Measurements from ENCODE around the gene PHF21B.
"Not testable (repeated sequence)": the region's sequence is repeated elsewhere in the genome, so short reads cannot be mapped to it uniquely, and the experiment has no call there.

Gene PHF21B

DNA sequence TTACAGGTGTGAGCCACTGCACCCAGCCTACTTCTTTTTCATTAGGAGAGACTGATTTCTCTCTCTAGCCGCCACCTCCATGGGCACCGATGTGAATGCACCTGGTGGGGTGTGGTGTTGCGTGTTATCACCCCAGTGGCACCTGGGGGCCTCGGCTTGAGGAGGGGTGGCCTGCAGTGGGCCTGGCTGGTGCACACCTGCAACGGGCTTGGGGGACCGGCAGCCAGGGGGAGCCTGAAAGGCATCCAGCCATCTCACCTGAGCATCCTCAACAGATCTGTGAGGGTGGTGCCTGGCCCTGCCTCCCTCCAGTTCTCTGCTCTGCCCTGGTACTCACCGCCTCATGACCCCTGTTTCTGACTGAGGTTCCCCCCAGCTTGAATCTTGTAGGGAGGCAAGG is 148.6 kb downstream of the PHF21B start:
- no peak for DNase-seq

DNA sequence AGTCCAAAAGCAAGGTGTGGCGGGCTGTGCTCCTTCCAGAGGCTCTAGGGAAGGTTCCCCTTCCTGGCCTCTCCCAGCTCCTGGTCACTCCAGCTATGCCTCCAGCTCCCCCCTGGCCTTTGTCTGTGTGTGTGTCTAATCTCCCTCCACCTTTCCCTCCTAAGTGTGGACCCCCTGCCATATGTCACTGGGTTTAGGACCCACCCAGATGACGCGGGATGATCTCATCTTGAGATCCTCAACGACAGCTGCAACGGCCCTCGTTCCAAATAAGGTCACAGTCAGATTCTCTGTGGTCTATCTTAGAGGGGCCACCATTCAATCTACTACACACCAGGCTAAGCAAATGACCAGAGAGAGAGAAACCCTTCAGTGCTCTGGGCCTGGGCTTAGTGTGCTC is 149.5 kb downstream of the PHF21B start:
- DNase-seq, result no peak

DNA sequence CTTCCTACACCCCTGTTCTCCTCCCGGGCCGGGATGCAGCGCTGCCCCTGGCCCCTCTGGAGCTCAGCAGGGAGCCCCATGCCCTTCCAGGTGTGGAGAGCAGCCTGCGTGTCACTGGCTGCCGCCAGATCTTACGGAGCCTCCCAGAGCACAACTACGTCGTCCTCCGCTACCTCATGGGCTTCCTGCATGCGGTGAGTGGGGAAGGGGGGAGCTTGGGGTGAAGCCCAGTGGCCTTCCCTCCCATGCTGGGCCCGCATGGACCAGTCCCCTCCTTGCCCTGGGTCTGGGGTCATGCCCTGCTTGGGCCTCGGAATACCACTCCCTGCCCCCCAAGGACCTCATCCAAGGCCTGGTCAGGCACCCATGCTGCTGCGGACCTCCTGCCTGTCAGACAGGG is 150.2 kb downstream of the PHF21B start:
- DNase-seq, result no peak

DNA sequence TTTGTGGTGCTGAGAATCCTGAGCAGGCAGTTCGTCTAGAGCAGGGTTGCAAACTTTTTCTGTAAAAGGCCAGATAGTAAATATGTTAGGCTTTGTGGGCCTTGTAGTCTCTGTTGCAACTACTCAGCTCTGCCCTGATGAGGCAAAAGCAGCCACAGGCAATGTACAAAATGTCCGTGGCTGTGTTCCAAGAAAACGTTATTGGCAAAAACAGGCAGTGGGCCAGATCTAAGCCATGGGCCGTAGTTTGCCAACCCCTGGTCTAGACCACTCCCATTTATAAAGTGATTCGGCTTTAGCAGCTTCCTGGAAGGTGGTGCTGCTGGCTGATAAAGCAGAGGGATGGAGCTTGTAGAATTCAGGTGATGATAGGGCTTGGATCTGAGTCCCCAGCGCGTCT is 151.0 kb downstream of the PHF21B start:
- DNase-seq, result not testable (repeated sequence)

DNA sequence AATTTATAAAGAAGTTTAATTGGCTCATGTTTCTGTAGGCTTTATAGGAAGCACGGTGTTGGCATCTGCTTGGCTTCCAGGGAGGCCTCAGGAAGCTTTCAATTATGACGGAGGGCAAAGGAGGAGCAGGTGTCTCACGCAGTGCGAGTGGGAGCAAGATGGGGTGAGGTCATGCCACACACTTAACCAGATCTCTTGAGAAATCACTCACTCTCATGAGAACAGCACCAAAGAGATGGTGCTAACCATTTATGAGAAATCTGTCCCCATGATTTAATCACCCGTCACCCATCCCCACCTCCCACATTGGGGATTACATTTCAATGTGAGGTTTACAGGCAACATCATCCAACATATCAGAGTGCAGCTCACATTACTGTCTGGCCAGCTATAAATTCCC is 153.9 kb downstream of the PHF21B start:
- DNase-seq, result no peak

DNA sequence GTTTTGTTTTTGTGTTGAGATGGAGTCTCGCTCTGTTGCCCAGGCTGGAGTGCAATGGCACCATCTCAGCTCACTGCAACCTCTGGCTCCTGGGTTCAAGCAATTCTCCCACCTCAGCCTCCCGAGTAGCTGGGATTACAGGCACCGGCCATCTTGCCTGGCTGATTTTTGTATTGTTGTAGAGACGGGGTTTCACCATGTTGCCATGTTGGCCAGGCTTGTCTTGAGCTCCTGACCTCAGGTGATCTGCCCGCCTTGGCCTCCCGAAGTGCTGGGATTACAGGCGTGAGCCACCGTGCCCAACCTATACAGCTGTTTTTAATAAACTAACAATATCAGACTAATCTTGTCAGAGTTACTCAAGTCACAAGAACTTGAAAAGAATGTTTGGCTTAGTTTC is 155.2 kb downstream of the PHF21B start:
- not testable (repeated sequence) for DNase-seq

DNA sequence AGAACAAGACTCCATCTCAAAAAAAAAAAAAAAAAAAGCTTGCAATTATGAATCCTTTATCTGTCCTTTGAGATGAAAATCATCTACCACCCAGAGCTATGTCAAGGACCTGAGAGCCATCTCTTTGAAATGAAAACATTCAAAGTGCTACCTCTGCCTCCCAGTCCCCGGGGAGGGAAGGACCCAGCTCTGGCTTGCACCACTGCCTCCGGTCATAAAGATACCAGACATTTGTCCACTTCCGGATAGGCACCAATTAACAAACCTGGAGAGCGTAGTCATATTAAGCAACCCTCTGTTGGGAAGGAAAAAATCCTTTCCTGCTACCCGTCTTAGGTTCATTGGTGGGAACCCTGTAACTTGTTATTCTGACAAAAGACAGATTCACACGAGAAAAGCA is 158.9 kb downstream of the PHF21B start:
- DNase-seq, result no peak

DNA sequence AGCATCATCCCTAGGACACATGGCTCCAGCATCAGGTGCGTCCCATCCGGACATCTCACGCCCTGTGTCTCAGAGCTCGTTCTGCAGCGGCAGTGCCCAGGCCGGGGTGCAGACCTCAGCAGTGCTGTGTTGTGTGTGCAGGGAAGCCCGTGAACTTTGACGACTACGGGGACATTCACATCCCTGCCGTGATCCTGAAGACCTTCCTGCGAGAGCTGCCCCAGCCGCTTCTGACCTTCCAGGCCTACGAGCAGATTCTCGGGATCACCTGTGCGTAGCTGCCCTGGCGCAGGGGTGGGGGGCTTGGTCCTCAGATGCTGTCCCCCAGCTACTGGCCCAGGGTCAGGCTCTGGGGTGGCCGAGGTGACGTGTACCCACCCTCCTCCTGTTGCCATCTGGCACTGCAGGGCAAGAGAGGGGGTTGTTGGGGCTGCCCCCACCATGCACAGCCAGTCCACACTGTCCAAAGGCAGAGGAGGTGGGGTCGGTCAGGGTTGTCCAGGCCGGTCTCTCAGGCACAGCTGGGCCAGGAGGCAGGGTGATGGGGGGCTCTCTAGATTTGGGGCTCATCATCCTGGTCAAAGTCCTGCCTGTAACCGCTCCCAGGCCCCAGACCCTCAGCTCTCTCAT is 160.9 kb downstream of the PHF21B start:
- no peak for DNase-seq

DNA sequence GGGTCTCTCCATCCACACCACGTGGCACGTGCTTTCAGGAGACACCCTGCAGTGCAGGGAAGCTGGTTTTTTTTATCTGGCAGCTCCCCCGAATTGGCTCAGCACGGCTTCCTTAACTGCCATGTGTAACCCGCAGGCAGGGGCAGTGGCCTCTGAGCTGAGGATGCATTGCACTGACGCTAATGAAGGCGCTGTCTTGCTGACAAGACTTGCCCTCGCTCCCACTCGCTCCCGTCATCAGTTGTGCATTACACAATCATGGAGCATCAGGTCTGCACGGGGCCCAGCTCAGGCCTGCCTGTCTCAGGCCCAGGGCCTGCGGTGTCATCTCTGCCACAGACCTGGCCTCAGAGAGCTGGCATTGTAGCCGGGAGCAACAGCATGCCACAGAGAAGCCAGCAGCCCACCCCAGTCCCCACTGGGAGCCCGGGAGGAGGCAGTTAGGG is 161.5 kb downstream of the PHF21B start:
- DNase-seq, result no peak

DNA sequence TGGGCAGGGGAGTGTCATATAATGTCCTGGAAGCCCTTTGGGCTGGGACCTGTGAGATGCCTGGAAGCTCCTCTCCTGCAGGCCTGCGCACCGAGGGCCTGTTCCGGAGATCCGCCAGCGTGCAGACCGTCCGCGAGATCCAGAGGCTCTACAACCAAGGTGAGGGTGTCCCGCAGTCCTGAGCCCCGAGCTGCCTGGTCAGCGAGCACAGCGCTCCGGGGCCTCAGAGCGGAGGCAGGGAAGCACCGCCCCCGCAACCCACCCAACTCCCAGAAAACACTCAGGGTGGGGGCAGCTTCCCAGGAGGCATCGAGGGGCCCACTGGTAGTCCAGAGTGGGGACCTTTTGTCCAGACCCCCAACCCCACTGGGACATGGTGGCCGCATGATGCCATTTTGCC is 161.9 kb downstream of the PHF21B start:
- DNase-seq, result no peak

DNA sequence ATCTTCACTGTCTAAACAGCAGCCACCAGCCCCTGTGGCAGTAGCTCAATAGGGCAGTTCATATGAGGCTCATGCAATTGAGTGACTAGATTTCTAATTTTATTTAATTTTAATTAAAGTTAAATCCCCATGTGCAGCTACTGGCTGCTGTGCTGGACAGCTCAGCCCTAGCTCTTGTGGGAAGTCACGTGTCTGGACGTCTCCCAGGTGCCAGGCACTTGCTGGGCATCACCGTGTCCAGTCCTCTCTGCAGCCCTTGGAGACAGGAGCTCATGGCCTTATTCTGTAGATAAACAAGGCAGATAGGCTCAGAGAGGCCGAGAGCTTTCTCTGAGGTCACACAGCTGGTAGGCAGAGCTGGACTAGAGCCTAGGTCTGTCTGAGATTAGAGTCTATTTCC is 162.4 kb downstream of the PHF21B start:
- no peak for DNase-seq

DNA sequence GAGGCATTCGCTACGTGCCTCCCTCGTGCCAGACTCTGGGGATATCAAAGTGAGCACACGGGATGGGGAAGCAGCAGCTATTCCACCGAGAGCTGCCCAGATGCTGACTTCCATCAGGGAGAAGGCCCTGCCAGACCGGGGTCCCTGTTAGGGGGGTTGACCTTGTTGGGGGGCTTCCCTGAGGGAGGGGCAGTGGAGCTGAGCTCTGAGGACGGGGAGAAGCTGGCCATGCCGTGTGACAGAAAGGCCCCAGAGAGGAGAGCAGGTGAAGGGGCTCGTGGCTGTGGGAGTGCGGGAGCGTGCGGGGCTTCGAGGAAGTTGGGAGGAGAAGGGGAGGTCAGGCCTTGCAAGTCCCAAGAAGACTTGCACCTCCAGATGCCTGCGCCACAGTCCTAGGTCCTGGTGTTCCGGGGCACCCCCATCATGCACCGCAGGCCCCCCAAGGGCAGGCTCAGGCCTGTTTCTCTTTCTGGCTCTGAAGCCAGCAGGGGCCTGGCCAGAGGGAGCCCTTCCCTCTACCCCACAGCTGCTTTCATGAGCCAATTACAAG is 163.0 kb downstream of the PHF21B start:
- DNase-seq, result no peak

DNA sequence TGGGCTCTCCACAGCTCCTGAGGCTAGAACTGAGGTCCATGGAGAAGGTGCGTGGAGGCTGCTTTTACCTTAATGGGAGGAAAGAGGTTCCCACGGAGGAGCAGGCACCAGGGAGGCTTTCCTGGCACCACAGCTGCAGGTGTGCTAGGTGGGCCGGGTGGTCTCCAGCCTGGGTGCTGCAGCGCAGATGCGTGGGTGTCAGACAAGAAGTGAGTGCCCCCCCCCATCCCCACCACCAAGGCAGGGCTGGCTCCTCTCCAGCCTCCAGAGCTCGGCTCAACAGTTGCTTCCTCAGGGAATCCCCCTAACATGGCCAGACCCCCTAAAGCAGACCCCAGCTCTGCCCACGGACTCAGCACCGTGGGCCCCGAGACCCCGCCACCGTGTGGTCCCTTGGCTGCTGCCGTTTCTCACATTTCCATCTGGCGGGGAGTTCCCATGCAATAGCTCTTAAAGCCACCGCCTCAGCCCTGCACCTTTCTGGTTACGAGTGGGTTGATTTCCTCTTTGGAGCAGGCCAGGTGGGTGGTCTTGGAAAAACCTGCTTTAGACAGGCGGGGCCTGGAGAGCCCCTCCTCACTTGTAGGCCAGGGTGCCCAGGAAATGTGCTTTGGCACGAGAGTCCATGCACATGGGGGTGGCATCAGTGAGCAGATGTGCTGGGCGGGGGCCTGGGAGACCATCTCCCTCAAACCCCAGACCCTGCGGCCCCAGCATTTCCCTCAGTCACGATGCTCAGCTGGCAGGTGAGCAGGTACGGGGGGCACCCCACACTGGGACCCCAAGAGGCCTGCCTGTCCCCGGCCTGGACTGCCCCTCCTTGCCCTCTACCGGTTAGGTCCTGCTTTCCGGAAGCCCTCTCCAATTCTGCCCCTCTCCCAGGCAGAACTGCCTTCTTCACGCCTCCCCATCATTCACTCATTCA is 163.7 kb downstream of the PHF21B start:
- DNase-seq, result no peak

DNA sequence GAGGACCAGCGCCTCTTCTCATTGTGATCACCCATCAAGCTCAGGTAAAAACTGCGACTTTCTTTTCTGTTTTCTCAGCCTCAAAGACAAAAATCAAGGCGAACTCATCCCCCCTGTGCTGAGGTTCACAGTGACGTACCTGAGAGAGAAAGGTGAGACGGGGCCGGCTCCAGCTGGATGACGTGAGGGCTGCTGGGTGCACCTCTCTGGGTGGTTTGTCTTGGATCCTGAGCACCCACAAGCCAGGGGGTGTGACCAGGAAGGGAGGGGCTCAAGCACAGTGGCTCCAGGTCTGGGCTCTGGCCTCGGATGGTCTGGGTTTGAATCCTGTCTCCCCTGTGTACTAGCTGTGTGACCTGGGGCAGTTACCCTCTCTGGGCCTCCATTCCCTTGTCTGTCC is 164.6 kb downstream of the PHF21B start:
- DNase-seq, result no peak

DNA sequence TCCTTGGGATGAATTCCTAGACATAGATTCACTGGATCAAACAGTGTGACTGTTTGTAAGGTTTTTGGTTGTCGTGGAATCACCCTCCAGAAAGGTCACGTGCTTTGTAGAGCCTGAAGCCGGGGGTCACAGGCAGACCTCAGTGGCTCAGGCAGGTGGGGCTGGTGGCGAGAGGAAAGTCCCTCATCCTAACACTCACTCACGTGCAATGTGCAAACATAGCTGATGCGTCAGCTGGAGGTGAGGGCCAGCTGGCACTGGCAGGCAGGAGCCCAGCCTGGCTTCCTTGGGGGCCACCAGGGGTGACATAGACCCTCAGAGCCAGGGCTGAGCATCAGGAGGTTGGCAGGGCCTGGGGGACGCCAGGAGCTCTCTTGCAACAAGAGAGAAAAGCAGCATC is 167.4 kb downstream of the PHF21B start:
- no peak for DNase-seq

DNA sequence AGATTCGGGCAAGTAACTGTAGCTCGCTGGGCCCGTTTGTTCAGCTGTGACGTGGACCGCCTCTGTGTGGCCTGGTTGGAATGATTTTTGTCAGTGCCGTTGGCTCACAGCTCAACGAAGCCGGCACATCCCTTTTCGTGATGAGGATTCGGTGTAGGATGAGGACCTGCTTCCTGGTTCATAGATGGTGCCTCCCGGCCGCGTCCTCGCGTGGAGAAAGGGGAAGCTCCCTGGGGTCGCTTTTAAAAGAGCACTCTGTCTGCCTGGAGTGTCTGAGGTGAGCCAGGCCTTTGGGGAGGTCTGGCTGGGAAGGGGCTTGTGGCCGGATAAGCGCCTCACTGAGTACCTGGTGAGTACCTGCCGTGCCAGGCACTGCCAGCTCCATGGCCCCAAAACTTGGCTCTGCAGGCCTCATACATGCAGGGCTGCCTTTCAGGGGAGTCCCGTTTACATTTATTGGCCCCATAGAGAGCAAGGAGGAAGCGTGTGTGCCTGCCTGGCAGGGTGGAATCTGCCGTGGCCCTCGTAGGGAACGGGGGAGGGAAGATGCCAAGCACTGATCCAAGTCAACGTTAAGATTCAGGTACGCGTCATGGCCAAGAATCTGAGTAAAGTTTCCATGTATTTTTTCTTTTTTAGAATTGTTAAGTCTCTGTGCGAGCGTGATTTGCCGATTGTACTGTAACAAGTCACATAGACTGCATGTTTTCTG is 169.0 kb downstream of the PHF21B start:
- DNase-seq, result no peak

DNA sequence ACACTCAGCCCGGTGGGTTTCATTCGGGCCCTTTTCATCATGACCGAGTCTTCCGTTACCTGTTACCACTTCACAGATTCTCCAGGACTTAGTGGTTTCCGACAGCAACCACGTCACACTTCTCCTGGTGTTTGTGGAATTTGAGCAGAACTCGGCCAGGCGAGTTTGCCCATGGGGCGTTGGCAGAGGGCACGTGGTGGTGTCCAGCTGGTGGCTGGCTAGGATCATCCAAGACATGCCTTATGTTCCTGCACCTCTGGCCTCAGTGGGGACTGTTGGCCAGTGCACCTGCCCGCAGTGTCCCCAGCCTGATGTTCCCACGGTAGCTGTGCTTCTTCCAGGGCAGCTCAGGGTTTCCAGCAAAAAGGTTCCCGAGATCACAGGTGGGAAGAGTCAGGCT is 170.1 kb downstream of the PHF21B start:
- no peak for DNase-seq

DNA sequence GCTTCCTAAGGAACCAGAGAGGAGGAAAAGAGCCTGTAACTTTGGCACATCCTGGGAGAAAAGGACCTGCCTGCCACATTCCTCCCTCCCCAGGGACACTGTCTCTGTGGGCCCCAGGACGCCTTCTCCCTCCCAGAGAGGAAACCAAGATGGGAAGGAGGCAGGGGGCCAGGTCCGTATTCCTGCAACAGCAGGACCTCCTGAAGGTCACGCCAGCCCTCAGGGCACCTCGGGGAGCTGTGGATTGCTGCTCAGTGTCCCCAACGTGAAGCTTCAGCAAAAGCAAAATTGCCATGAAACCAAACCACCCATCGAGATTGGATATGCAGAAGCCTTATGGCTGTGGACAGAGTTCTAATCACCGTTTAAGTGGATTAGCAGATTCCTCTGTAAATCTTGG is 170.7 kb downstream of the PHF21B start:
- no peak for DNase-seq

DNA sequence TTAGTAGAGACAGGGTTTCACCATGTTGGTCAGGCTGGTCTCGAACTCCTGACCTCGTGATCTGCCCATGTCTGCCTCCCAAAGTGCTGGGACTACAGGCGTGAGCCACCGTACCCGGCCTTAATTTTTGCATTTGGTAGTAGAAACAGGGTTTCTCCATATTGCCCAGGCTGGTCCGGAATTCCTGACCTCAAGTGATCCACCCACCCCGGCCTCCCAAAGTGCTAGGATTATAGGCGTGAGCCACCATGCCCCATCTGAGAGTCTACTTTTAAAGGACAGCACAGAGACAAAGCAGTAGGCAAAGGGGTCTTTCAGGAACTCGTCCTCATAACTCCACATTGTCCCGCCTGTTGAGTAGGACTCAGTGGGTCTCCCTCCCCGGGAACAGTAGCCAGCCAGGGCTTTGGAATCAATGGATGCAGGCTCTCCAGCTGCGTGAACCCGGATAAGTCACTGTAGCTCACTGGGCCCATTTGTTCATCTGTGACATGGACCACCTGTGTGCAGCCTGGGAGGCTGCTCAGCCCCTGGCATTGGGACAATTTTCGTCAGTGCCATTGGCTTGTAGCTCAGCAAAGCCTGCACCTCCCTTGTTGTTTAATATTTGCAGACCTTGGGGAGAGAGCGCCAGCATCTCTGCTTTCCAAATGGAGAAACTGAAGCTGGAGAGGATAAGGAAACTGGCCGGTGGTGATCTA is 171.3 kb downstream of the PHF21B start:
- DNase-seq, result no peak

DNA sequence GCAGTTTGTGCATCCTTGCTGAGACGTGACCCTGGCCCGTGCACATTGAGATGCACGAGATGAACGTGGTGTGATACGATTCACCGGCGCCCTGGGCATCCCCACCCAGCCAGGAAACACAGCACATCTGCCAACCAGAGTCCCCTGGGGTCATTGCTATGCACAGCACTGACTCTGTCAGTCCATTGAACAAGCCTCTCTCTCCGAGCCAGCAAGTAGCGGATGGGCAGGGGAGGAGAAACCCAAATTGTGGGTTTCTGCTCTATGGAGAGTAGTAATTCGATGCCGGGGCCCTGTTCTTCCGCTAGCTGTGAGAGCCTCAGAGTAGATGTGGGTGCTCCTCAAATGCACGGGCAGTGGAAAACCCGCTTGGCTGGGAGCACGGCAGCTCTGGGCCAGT is 172.3 kb downstream of the PHF21B start:
- DNase-seq, result no peak

DNA sequence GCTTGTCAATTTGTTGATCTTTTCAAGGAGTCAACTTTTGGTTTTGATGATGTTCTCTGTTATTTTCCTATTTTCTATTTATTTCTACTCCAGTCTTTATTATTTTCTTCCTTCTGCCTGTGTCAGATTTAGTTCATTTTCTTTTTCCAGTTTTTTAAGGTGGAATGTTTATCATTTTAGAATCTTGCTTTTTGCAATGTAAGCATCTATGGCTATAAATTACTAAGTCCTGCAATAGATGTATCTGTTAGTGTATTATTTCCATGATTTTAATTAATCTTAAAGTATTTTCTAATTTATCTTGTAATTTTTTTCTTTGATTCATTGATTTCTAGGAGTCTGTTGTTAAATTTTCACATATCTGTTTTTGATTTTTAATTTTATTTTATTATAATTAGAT is 175.7 kb downstream of the PHF21B start:
- no peak for DNase-seq

DNA sequence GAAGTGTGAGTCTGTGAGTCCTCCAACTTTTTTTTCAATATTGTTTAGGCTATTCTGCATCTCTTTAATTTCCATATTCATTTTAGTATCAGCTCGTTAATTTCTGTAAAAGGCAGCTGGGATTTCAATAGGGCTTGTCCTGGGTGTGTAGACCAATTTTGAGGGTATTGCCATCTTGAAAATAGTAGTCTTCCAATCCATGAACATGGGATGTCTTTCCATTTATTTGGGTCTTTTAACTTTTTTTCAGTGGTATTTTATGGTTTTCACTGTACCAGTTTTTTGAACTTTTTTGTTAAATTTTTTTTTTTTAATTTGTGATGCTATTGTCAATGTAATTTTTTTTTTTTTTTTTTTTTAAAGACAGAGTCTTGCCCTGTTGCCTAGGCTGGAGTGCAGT is 177.9 kb downstream of the PHF21B start:
- DNase-seq, result no peak
